ENCODE measurements around the gene GJA8.
"Not testable (repeated sequence)": the region's sequence is repeated elsewhere in the genome, so short reads cannot be mapped to it uniquely, and the experiment has no call there.

GJA8 gene

GRCh38 chr1:147904726-147905125 lies 2.1 kb downstream of the GJA8 start:
- Histone ChIP-seq H3K27ac (no peak overlapping the region), H3K4me3 (no peak overlapping the region)
- TF ChIP-seq CTCF (IDR thresholded peaks at IDR 0.05), result no peak
- no peak for DNase-seq (ENCODE audit: low spot score)

- Histone ChIP-seq H3K4me3 (no peak overlapping the region), H3K27ac (no peak overlapping the region)
- no peak for DNase-seq (ENCODE audit: low spot score)
- no peak for TF ChIP-seq CTCF (IDR thresholded peaks at IDR 0.05)
Measured at GRCh38 chr1:147907786-147908509, 5.4 kb downstream of the GJA8 start.

GRCh38 chr1:147912553-147912952 lies 10.0 kb downstream of the GJA8 start:
- DNase-seq (ENCODE audit: low spot score), result no peak
- Histone ChIP-seq H3K4me3 (no peak overlapping the region), H3K27ac (no peak overlapping the region)
- TF ChIP-seq CTCF (IDR thresholded peaks at IDR 0.05), result no peak

GRCh38 chr1:147913362-147913942 lies 10.9 kb downstream of the GJA8 start:
- H3K4me3 ChIP-seq, result no peak overlapping the region
- no peak for TF ChIP-seq CTCF (IDR thresholded peaks at IDR 0.05)
- DNase-seq (ENCODE audit: low spot score), result no peak
- H3K27ac ChIP-seq, result no peak overlapping the region

GRCh38 chr1:147919896-147920295 lies 17.3 kb downstream of the GJA8 start:
- no peak for TF ChIP-seq CTCF (IDR thresholded peaks at IDR 0.05)

GRCh38 chr1:147924813-147925212 lies 22.2 kb downstream of the GJA8 start:
- Histone ChIP-seq H3K4me3 (no peak overlapping the region), H3K27ac (no peak overlapping the region)
- no peak for TF ChIP-seq CTCF (IDR thresholded peaks at IDR 0.05)
- DNase-seq (ENCODE audit: low spot score), result no peak

More at GRCh38 chr1:147919896-147920295, 17.3 kb downstream of the GJA8 start:
- Histone ChIP-seq H3K4me3 (no peak overlapping the region), H3K27ac (no peak overlapping the region)
- no peak for DNase-seq (ENCODE audit: low spot score)

GRCh38 chr1:147927215-147927614 lies 24.6 kb downstream of the GJA8 start:
- H3K4me3 ChIP-seq; DNase-seq (ENCODE audit: low spot score): not testable (repeated sequence)

GRCh38 chr1:147927689-147928088 lies 25.1 kb downstream of the GJA8 start:
- not testable (repeated sequence) for H3K27ac ChIP-seq; H3K4me3 ChIP-seq; DNase-seq (ENCODE audit: low spot score)

More at GRCh38 chr1:147927215-147927614, 24.6 kb downstream of the GJA8 start:
- not testable (repeated sequence) for H3K27ac ChIP-seq

GRCh38 chr1:147928236-147929132 lies 25.9 kb downstream of the GJA8 start, which contains the start of gene GPR89B:
GPR89B (plus strand) TSS chr1:147928420; CDS start chr1:147928537, 117 bp downstream.
- Histone ChIP-seq H3K27ac (peak within 1 kb of the TSS; percentile 81 to 82), H3K4me3 (peak within 1 kb of the TSS; percentile 75)
- peak; percentile 86 for DNase-seq (ENCODE audit: low spot score)

- not testable (repeated sequence) for H3K27ac ChIP-seq; DNase-seq (ENCODE audit: low spot score); H3K4me3 ChIP-seq
Measured at GRCh38 chr1:147931137-147931536, 28.5 kb downstream of the GJA8 start.

GRCh38 chr1:147935296-147935695 lies 32.7 kb downstream of the GJA8 start:
- H3K27ac ChIP-seq; DNase-seq (ENCODE audit: low spot score); H3K4me3 ChIP-seq: not testable (repeated sequence)
